Astrocyte of the cerebellum (primary cell): ENCODE measurements around the gene SHISAL2B.

Experiments used
- DNase-seq: peaks from one replicate; pipeline ENCODE4 v3.0.0-alpha.2; 2011; ENCODE audit warnings: low read depth
- H3K4me3 ChIP-seq: 2 replicates; pipeline ENCODE4 v1.5.1; 2011; ENCODE audit warnings: mild to moderate bottlenecking, low read depth, low read length, moderate library complexity
- in situ Hi-C: cut with HindIII; loops from 2 replicates; pipeline ENCODE4 v1.10.0; 2017; ENCODE audit warnings: low sequenced_read_pairs
- TF ChIP-seq, protein P1 (sequence below): IDR thresholded peaks from 2 replicates; pipeline ENCODE4 v1.5.1; 2012; ENCODE audit warnings: low read length, low read depth, moderate library complexity, mild to moderate bottlenecking; ENCODE audit errors: missing control alignments

Gene SHISAL2B

DNA sequence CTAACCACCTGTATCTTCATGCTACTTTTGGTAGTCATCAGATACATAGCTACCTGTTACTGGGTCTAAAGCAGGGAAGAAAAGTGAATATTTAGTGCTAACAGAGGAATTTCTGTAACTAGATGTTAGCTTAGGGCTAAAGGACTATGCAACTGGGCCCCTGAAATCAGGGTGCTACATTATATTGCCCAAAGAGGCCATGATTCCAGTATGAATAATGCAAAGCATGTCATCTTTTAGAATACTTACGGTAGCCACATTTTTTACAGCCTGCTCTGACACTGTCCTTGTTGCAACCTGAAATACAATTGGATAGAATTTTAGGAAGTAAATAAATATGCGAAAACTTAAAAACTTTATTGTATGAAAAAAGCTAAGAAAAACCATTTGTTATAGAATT is 63.8 kb downstream of the SHISAL2B start:
- TF ChIP-seq, protein P1, sequence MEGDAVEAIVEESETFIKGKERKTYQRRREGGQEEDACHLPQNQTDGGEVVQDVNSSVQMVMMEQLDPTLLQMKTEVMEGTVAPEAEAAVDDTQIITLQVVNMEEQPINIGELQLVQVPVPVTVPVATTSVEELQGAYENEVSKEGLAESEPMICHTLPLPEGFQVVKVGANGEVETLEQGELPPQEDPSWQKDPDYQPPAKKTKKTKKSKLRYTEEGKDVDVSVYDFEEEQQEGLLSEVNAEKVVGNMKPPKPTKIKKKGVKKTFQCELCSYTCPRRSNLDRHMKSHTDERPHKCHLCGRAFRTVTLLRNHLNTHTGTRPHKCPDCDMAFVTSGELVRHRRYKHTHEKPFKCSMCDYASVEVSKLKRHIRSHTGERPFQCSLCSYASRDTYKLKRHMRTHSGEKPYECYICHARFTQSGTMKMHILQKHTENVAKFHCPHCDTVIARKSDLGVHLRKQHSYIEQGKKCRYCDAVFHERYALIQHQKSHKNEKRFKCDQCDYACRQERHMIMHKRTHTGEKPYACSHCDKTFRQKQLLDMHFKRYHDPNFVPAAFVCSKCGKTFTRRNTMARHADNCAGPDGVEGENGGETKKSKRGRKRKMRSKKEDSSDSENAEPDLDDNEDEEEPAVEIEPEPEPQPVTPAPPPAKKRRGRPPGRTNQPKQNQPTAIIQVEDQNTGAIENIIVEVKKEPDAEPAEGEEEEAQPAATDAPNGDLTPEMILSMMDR: no peak

DNA sequence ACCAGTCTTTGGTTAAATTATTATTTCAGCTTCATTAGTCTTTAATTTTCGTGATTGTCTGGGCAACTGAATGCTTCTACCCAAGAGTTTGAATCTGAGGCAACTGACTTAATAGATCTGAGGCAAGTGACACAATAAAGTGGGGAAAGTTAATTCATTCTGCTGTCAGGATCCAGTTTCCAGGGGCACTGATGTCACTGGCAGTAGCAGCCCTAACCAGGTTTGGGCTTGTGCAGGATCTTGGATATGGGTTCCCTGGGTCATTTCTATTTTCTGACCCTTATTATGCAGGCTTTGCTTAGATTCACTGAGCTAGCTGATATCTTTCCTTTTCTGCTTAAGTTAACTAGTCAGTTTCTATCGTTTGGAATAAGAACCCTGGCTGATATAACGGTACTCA is 68.6 kb downstream of the SHISAL2B start:
- H3K4me3 ChIP-seq: no peak overlapping the region
- TF ChIP-seq, protein P1: no peak
- in situ Hi-C loops: no loop called here
- no peak for DNase-seq

More for the DNA sequence above, 63.8 kb downstream of the SHISAL2B start:
- no peak overlapping the region for H3K4me3 ChIP-seq
- DNase-seq: no peak
- in situ Hi-C loops: no loop called here

DNA sequence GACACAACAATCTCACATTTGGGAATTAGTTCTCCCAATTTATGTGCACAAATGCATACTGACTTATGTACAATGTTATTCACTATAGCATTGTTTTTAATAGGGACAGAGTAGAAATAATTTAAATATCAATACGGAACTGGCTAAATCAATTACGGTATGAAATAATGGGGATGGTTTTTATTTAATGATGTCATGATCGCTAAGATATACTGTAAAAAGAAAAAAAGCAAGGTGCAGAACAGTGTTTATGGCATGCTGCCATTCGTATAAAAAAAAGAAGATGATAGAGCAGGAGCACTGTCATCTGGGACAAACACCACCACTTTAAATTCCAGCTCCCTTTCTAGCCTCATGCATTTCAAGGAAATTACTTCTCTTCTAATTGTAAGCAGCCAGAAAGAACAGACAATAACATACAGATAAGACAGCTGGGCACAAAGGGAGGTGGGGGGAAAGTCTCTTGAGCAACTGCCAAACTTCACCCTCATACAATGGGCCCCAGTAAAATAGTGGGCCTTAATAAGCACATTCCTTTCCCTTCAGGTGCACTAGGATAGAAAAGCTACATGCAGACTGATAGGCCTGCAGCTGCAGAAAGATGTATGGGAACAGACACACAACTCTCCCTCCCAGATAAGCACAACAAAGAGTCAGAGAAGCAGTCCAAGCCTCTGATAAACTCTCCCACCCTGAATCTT is 69.8 kb downstream of the SHISAL2B start:
- TF ChIP-seq, protein P1: no peak
- H3K4me3 ChIP-seq: no peak overlapping the region
- in situ Hi-C loops: no loop called here
- DNase-seq: no peak

DNA sequence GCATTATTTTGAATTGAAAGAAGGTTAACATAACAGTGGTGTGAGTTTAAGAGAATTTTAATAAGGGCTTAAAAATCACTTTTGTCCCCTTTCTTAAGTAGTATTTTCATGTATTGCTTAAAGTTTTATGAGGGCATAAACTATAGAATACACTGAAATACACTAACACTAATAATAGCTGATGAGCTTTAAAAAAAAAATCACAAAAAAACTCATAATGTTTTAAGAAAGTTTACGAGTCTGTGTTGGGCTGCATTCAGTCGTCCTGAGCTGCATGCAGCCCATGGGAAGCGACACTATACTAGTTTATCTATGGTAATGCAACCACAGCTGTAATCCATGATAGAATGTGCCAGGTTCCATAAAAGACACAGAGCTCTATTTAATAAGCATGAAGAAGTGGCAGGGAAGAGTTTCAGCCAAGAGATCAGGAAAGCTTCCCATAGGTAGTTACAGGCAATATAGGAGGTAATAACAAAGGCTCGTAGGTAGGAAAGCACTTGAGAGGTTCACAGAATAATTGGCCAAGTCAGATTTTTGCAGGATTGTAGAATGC is 73.7 kb downstream of the SHISAL2B start:
- TF ChIP-seq, protein P1: no peak
- H3K4me3 ChIP-seq: no peak overlapping the region
- in situ Hi-C loops: no loop called here
- DNase-seq: no peak

DNA sequence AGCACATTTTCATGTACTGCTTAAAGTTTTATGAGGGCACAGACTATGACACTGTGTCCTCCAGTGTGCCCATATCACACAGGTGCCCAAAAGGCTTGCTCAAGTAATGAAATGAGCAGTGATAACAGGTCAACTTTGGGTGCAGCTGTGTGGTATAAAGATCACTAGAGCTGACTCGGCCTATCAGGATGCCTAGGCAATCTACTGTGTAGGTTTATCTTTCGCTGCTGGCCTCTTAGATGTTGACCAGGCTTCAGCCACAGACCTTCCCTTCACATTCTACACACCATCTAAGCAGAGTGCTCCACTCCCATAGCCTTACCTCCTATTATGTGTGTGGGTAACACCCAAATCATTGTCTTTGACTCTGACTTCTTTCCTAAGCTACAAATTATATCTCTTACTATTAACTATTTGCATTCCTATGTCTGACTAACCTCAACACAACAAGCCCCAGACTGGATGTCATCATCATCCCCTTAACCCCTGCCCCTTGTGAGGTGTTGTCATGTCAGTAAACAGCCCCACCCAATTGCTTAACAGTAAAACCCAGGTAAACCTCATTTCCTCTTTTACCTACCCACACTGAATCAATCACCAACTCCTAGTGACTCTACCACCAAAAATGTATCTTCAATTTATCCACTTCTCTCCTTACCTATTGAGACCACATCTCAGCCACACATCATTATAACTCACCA is 75.7 kb downstream of the SHISAL2B start:
- no peak for DNase-seq
- H3K4me3 ChIP-seq: no peak overlapping the region
- TF ChIP-seq, protein P1: no peak
- in situ Hi-C loops: no loop called here

DNA sequence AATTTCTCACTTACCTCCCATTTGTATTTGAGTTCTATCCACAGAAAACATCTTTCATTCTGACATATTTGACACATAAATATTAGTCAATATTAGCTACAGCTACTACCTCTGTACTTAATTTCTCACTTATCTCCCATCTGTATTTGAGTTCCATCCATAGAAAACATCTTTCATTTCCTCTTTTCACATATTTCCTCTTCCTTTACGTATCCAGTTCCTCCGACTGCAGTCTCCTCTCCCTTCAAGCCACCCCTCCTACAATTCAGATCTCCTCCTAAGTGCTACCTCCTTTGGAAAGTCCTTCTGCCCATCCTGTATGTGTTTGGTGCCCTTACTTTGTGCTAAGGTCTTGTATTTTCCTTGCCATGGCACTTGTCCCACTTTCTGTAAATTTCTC is 76.6 kb downstream of the SHISAL2B start:
- in situ Hi-C loops: no loop called here
- H3K4me3 ChIP-seq: peak overlapping the region; percentile 83
- TF ChIP-seq, protein P1: no peak
- no peak for DNase-seq
